HEK293T (cell line): ENCODE data around the gene ZBTB40.

Experiments
- ARNT ChIP-seq: fragments of 450-650 bp; IDR thresholded peaks from 2 replicates; pipeline ENCODE4 v1.6.1; 2017; ENCODE audit warnings: mild to moderate bottlenecking
- BHLHE40 ChIP-seq: fragments of 450-650 bp; IDR thresholded peaks from 2 replicates; pipeline ENCODE4 v1.6.1; 2016; ENCODE audit warnings: mild to moderate bottlenecking, moderate library complexity, borderline replicate concordance
- ELF4 ChIP-seq: fragments of 450-650 bp; IDR thresholded peaks from 2 replicates; pipeline ENCODE4 v1.6.1; 2017; ENCODE audit warnings: antibody characterized with exemption
- FOXM1 ChIP-seq: fragments of 450-650 bp; IDR thresholded peaks from 2 replicates; pipeline ENCODE4 v1.6.1; 2017; ENCODE audit warnings: mild to moderate bottlenecking, borderline replicate concordance
- PKNOX1 ChIP-seq: fragments of 450-650 bp; IDR thresholded peaks from 2 replicates; pipeline ENCODE4 v1.6.1; 2016
- SP1 ChIP-seq: fragments of 450-650 bp; IDR thresholded peaks from 2 replicates; pipeline ENCODE4 v1.6.1; 2017

GRCh38 chr1:22507587-22507986, 55.9 kb downstream of the ZBTB40 start:
- TF ChIP-seq FOXM1 (no peak), BHLHE40 (no peak), SP1 (no peak), PKNOX1 (no peak), ELF4 (no peak), ARNT (no peak)
